Activated CD4-positive, alpha-beta T cell treated with anti-CD3 and anti-CD28 coated beads, Interleukin-2, Interleukin-4, amounts not matched to agents 100 ng/mL and 50 ng/mL, durations not matched to agents 16 hours and 8 hours (primary cell): Measurements from ENCODE around the gene SMAD6.
"Not testable (repeated sequence)": the region's sequence is repeated elsewhere in the genome, so short reads cannot be mapped to it uniquely, and the experiment has no call there.

Experiments used
- DNase-seq: peaks from one replicate; pipeline ENCODE4 v3.0.0-alpha.2; 2020; ENCODE audit warnings: low spot score

The SMAD6 gene

DNA sequence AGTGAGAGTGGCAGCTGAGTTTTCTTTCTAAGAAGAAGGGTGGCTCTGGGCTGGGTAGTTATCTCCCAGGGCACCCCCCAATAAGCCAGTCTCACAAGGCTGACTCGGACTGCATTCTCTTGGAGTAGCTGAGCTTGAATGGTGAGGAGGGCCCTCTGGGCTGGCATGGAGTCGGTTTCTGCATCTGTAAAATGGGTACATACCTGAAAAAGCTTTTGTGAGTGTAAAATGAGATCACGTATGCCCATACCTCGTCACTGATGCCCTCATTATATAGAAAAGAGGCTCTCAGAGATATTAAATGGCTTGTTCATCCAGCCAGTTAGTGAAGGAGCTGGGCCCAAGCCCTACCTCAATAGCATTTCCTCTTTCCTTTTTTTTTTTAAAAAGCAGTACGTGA, 41.2 kb downstream of the SMAD6 start:
- DNase-seq = no peak

DNA sequence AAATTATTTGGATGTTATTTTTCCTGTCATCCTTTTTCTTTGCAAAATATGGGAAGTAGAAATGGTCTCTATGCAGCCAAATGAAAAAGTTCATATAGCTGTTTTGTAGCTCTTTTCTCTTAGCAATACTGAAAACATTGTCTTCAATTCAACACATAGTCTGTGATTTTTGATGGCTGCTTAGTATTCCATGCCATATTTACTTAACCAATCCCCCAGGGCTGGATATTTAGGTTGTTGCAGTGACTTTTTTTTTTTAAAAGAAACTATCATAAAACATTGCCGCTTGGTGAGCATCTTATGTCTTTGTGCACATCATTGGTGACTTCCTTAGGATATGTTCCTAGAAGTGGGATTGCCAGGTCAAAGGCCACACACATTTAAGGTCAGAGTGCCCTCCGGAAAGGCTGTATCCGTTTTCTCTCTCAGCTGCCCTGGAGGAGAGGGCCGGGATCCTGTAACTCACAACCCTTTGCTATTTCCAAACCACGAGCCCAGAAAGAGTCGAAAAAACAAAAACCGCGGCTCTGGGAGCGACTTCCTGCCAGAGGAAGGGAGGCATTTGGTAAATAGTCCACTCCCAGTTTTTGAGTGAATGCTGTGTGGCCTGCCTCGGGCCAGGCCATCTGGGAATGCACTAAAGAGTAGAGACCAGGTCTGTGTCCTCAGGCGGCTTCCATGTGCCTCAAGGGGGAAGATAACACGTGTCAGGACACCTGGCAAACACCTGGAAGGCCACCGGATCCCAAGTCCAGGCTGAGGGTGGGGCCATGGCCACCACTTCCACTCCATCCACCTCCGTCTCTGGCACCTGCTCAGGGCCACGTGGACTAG, 41.9 kb downstream of the SMAD6 start:
- no peak for DNase-seq

DNA sequence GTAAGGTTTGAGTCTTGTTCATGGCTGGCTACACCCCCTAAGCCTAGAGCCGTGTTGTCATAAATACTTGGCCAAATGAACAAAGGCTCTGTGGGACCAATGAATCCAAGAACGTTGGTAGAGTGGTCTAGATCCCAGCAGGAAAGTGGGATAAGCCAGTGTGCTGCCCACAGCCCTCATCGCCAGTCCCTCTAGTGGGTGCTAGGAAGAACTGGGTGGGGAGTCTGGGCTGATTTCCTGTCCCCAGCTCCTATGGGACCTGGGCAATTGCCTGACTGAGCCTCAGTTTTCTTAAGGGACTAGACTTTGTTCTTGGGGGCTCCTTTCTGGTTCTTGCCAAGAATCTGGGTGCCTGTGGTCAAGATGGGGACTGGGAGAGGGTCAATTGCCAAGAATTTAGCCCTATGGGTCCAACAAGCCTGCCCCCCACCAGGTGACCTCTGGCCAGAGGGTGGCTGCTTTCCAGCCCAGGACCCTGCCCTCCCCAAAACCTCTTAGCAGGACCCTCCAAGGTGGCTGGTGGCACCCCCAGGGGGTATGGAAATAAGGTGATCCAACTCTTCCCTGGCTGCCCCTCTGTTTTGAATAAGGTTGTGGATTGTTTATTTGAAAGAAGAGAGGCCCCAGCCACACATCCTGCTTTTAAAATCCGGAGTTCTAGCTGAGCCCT, 42.7 kb downstream of the SMAD6 start:
- no peak for DNase-seq

DNA sequence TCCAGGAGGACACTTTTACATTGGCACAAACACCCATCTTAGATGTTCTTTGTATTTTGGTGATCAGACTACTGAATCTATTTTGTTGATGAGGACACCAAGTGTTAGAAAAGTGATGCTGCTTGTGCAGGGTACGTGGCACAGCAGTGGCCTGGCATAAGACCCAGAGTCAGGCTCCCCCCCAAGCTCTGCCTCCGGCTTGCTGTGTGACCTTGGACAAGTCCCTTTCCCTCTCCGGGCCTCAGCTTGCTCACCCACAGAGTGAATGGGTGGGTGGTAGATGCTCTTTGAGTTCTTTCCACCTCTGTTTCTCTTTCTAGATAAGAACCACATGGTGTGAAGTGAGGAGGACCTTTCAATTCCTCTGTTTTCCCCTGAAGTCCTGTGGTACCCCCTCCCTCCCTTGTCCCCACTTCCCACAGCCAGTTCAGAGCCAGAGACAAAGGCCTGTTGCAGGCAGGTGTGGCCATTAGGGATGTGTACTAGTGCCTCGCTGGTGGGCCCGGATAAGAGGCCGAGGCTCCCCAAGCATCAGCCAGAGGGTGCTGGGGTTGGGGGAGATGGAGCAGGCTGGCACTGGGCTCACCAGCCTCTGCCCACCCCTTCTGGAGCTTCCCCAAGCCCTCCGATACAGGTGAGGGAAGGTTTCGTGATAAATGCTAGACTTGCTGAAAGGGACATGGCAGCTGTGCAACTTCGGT, 43.6 kb downstream of the SMAD6 start:
- no peak for DNase-seq

DNA sequence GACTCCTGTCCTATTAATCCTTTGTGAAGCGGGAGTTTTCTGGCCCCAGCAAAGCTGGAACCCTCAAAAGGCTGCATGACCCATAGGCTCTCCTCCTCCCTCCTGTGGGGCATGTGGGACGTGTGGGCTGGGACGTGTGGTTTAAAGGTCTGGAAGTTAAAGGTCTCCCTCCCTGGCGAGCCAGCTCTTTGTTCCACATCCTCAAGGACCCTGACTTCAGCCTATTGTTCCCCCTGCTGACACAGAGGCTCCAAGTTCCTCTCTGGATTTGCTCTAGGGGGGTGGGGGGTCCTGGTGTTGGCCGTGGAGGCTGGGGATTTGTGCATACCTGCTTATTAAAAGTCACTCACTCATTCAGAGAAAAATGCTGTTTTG, 44.2 kb downstream of the SMAD6 start:
- DNase-seq = no peak

DNA sequence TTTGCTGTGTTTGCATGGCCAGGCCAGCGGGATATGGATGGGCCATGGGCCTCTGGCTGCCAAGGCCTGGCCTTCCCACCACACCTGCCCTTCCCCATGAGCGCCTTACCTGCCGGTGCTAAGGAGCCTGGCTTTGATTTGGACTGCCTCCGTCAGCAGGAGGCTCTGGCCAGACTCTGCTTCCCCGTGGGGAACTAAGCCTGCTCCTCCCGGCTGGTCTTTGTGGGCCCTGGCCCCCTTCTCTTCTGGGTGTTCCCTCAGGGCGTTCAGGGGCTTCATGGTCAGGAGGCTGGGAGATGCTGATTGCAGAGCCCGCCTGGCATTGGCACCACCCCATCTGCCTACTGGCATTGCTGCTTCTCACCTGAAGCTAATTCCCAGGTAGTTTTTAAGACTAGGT, 45.2 kb downstream of the SMAD6 start:
- DNase-seq = no peak

DNA sequence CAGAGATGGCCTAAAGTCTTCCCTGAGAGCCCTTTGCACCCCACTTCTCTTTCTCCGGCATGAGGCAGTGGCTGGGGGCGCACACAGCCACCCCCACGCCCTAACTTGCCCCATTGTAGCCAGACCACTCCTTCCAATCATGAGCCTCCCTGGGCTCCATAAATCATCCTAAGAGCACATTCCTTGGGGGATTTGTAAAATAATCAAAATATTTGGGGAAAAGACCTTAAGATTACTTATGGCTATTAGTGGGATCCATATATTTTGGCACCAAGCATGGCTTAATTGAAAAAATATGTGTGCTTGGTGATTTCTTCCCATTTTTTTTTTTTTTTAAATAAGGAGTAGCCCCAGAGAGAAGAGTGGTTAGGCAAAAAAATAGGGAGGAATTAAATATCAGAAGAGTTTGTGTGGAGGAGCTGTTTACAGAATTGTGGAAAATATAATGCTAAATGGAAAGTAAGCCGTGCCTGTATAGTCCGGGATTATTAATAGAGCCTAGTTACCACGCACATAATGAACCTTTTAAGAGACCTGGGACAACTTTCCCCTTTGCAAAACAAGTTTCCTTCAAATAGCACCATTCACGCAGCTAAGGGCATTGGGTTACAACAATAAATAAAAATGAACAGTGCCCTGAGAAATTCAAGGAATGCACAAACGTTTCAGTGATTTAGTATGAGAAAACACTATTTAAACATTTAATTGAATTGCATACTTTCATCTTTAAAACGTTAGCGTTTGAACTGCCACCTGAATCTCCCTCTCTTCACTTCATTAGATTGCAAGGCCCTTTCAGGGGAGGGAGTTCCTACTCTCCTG, 46.1 kb downstream of the SMAD6 start:
- no peak for DNase-seq

DNA sequence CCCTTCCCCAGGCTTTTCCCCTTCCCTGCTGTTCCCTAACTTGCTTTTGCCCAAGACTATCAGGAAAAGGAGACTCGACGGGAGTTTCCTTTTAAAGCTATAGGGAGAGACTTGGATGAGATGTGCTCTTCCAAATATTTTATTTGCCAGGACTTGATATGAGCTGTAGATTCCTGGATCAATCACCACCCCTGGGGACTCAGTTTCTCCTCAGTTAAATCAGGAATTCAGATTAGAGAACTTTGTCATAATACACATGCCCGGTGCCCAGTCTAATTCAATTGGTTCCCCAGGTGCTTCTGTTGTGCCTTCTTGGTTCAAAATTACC, 46.6 kb downstream of the SMAD6 start:
- no peak for DNase-seq

DNA sequence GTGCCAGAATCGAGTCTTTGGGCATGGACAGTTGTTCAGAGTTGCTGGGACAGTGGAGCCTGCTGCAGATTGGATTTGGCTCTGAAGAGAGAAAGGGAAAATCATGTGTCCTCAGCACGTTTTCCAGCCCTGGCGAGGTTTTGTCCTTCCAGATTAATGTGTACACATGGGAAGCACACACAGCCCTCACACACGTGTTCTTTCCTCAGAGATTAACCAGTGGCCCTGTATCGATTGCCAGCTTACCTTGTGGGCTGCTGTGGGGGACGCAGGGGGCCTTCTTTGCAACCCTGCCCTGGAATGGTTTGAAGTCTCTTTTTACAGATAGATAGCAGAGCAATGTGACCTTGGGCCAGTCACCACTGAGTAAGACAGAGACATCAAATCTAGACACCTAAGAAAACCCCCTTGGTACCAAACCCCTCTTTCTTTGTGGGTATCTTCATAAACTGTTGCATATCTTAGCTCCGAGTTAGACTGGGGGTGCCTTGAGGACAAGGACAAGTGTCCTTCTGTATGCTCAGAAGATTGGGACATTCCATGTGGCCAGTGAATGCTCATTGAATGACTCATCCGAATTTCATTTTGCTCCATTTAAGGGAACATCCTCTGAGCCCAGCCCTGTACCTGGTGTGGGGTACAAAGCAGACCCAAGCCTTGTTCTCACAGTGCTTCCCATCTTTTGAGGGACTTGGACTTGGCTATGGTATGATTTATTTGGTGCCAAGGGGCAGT, 48.0 kb downstream of the SMAD6 start:
- DNase-seq = no peak

DNA sequence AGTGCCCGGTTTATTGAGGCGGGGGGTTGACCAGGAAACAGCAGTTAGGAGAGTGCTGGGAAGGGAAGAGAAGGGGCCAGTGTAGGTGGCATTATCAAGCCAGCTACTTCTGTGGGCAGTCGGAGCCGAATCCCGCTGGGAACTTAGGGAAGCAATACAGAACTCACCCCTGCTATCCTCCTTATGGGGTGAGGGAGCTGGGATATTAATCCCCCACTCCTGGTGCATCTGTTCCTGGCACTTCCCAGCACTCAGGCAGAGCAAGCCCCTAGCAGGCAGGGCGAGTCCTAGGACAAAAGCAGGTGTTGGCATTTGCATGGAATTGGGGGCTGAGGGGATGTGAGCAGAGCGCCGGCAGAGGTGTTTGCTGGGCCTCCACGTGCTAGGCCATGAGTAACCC, 48.6 kb downstream of the SMAD6 start:
- DNase-seq = no peak

DNA sequence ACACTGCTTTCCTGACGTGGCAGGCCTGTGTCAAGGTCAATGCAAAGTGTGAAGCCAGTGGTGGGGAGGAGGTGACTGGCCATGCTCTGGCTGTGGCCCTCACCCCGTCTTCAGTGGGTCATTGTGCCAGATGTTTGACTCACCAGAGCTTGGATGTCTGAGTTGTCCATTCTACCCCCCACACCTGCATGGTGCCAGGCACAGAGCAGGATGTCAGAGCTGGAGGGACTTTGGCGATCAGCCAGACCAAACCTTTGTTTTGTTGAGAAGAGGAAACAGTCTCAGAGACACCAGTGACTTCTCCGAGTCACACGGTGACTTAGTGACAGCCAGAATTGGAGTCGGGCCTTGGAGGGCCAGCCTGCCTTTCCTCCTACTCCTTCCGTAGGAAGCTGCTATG, 49.5 kb downstream of the SMAD6 start:
- no peak for DNase-seq

DNA sequence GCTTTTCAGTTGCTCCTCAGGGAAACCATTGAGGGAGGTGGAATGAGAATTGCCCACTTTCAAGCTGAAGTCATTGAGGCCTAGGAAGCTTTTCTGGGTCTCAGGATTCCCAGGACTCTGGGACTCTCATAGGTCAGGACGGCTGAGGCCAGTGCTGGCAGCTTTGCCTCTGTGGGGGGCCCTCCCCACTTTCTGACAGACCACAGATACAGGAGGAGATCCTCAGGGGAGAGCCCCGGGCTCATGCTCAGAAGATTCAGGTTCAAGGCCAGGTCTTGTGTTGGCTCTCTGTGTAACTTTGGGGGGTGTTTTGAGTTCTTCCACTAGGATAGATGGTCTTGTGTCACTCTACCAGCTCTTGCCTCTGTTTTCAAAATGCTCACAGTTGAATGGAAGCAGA, 50.0 kb downstream of the SMAD6 start:
- no peak for DNase-seq

- DNase-seq = no peak
These were observed 51.8 kb downstream of the SMAD6 start for GRCh38 chr15:66753687-66754377.

- no peak for DNase-seq
These were observed 52.8 kb downstream of the SMAD6 start for GRCh38 chr15:66754789-66755188.

GRCh38 chr15:66755298-66756068, 53.4 kb downstream of the SMAD6 start:
- DNase-seq = no peak

GRCh38 chr15:66756295-66756694, 54.3 kb downstream of the SMAD6 start:
- DNase-seq = no peak

DNA sequence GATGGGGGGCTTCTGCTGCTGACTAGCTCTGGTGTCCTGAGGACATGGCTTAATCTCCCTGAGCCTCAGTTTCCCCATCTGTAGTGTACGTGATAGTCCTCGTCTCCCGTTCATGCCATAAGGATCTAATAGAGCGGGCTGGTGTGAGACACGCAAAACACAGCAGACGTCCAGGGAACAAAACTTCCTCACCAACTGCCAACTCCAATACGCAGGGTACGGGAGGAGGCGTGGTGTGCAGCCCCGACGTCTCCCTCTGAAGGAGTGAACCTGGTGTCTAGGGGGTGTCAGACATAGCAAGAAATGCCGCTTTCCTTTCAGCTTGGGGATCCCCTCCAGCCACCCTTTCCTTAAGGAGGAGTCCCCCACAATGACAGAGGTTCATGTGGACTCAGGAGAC, 55.0 kb downstream of the SMAD6 start:
- no peak for DNase-seq

DNA sequence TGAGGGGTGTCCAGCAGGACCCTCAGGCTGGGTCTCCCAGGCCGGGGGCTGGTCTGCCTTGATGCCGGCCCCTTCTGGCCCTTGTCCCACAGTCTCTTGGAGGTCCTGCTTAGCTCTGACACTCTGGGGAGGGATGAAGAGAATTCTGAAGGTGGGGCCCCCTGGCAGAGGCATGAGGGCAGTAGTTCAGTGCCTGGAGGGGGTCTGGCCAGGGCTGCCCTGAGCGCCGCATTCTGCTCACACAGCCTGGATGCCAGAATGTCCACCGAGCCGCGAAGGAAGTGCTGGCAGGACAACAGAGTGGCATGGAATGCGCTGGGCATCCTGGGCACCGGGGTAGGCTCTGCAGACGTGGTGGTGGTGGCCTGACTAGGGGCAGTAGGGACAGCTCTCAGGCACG, 55.5 kb downstream of the SMAD6 start:
- no peak for DNase-seq

- not testable (repeated sequence) for DNase-seq
These were observed 56.2 kb downstream of the SMAD6 start for GRCh38 chr15:66758217-66758616.

DNA sequence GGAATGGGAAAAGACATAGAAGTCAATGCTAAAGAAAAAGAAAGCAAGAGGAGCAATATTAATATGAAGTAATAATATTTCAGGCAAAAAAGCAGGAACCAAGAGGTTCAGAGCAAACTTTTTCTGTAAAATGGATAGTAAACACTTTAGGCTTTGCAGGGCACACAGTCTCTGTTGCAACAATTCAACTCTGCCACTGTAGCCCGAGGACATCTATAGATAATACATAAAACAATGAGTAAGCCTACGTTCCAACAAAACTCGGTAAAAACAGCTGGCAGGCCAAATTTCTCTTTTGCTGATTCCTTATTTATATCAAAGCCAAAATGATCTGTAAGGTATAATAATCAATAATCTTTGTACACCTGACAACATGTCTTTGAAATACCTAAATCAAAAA, 56.8 kb downstream of the SMAD6 start:
- no peak for DNase-seq
